ENCODE measurements around the gene ADGRB2. TPM values are rescaled to one million over a fixed set of nuclear protein-coding genes. Genes with fewer than 3 reads are reported as not detected.

The ADGRB2 gene
- polyA plus RNA-seq, 3 donors, result not detected

DNA sequence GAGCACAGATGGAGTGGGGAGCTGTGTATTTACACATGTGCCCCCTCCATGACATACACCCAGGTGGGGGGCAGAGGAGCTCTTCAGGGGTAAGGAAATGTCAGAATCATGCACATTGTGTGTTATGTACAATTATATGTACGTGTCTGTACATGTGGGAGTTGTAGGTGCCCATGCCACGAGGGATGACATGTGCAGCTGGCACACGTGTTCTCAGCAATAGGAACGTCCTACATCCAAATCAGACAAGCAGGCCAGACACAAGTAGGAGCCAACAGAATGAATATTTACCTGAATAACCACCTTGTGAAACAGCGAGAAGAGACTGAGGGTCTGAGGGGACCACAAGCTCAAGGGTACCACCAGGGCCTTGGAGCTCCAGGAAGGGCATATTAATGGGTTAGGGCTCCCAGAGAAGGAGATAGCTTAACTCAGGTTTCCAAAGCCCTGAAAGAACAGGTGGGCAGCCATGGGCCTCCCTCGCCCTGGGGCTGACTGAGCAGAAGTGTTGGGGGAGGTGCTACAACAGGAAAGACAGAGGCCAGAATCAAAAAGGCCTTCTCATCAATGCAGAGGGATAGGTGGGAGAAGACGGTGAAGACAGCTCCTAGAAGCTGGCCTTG lies 63.6 kb downstream of the ADGRB2 start:
- Histone ChIP-seq H2AFZ (ENCODE audit: insufficient read depth, low read depth, low read length, poor library complexity, severe bottlenecking) (no peak overlapping the region), H4K20me1 (ENCODE audit: insufficient read depth, low read length) (no peaks in the 10 kb centered on the region), H3K4me2 (replicated peaks; ENCODE audit: extremely low read depth, low read length, poor library complexity, severe bottlenecking) (no peak overlapping the region), H3K36me3 (replicated peaks in 1 of 2; ENCODE audit: control insufficient read depth in 1 of 2, insufficient read depth in 2 of 2, low read length in 2 of 2) (no peaks in the 10 kb centered on the region), H3K79me2 (ENCODE audit: insufficient read depth, low read length) (no peaks in the 10 kb centered on the region), H3K9me3 (replicated peaks in 1 of 2; ENCODE audit: control insufficient read depth in 1 of 2, insufficient read depth in 1 of 2, low read length in 2 of 2) (no peaks in the 10 kb centered on the region), H3K4me1 (ENCODE audit: control insufficient read depth in 1 of 2, insufficient read depth in 2 of 2, low read length in 2 of 2) (peaks cover 0 to 6% of the 10 kb centered on the region in 2 donors), H3K27ac (ENCODE audit: low read depth in 1 of 2, low read length in 2 of 2) (no peak overlapping the region), H3K4me3 (replicated peaks in 1 of 3; ENCODE audit: low read depth in 2 of 3, low read length in 3 of 3) (no peak overlapping the region), H3K9ac (ENCODE audit: insufficient read depth, low read length, poor library complexity, severe bottlenecking) (no peak overlapping the region), H3K27me3 (ENCODE audit: control insufficient read depth in 2 of 2, insufficient read depth in 2 of 2, low read length in 2 of 2) (peaks cover 9 to 31% of the 10 kb centered on the region in 2 donors)
- no peaks in the 10 kb centered on the region for H3K36me3 Mint-ChIP-seq
- TF ChIP-seq, protein P1, sequence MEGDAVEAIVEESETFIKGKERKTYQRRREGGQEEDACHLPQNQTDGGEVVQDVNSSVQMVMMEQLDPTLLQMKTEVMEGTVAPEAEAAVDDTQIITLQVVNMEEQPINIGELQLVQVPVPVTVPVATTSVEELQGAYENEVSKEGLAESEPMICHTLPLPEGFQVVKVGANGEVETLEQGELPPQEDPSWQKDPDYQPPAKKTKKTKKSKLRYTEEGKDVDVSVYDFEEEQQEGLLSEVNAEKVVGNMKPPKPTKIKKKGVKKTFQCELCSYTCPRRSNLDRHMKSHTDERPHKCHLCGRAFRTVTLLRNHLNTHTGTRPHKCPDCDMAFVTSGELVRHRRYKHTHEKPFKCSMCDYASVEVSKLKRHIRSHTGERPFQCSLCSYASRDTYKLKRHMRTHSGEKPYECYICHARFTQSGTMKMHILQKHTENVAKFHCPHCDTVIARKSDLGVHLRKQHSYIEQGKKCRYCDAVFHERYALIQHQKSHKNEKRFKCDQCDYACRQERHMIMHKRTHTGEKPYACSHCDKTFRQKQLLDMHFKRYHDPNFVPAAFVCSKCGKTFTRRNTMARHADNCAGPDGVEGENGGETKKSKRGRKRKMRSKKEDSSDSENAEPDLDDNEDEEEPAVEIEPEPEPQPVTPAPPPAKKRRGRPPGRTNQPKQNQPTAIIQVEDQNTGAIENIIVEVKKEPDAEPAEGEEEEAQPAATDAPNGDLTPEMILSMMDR (IDR thresholded peaks at IDR 0.05), result no peak
- no peak overlapping the region for H3K27ac Mint-ChIP-seq
- peaks cover 0 to 5% (median 0%) of the 10 kb centered on the region in 7 donors for H3K9me3 Mint-ChIP-seq
- H3K4me3 Mint-ChIP-seq, result no peak overlapping the region
- H3K4me1 Mint-ChIP-seq, result peaks cover 17% of the 10 kb centered on the region
- WGBS (ENCODE audit: insufficient coverage), result 83% methylated on average over 1 of the region's 7 CpGs
- no peak for DNase-seq
- peaks cover 33 to 35% (median 34%) of the 10 kb centered on the region in 3 donors for H3K27me3 Mint-ChIP-seq (ENCODE audit: low read depth in 3 of 3)
- intact Hi-C loops (cut with micrococcal nuclease), result no loop called here

DNA sequence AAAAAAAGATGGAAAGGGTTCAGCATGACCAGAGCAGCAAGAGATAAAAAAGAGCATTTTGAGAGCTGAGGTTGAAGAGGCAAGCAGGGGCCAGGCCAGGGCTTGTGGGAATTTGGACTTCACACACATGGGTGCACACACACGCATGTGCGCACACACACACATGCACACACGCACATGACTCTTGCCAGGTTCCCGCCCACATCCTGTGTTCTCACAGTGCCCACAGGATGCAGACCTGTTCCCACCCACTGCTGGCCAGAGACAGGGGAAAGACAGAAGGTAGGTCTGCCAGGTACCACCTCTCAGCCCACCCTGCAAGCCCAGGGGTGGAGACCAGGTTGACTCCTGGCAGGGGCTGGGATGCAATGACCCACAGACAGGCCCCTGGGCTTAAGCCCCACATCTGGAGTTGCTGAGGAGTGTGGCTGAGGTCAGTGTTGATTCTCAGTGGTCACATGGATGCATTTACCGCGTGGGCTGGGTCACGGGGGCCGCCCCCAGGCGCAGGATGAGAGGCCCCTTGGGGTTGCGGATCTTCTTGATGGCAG lies 64.7 kb downstream of the ADGRB2 start:
- Histone ChIP-seq H3K36me3 (replicated peaks in 1 of 2; ENCODE audit: control insufficient read depth in 1 of 2, insufficient read depth in 2 of 2, low read length in 2 of 2) (no peaks in the 10 kb centered on the region), H3K9me3 (replicated peaks in 1 of 2; ENCODE audit: control insufficient read depth in 1 of 2, insufficient read depth in 1 of 2, low read length in 2 of 2) (no peaks in the 10 kb centered on the region), H3K4me3 (replicated peaks in 1 of 3; ENCODE audit: low read depth in 2 of 3, low read length in 3 of 3) (no peak overlapping the region), H3K27me3 (ENCODE audit: control insufficient read depth in 2 of 2, insufficient read depth in 2 of 2, low read length in 2 of 2) (peaks cover 1 to 19% of the 10 kb centered on the region in 2 donors), H4K20me1 (ENCODE audit: insufficient read depth, low read length) (no peaks in the 10 kb centered on the region), H3K27ac (ENCODE audit: low read depth in 1 of 2, low read length in 2 of 2) (no peak overlapping the region), H3K9ac (ENCODE audit: insufficient read depth, low read length, poor library complexity, severe bottlenecking) (no peak overlapping the region), H3K79me2 (ENCODE audit: insufficient read depth, low read length) (no peaks in the 10 kb centered on the region), H3K4me2 (replicated peaks; ENCODE audit: extremely low read depth, low read length, poor library complexity, severe bottlenecking) (no peak overlapping the region), H2AFZ (ENCODE audit: insufficient read depth, low read depth, low read length, poor library complexity, severe bottlenecking) (no peak overlapping the region), H3K4me1 (ENCODE audit: control insufficient read depth in 1 of 2, insufficient read depth in 2 of 2, low read length in 2 of 2) (no peaks in the 10 kb centered on the region)
- H3K9me3 Mint-ChIP-seq, result peaks cover 0 to 2% (median 0%) of the 10 kb centered on the region in 7 donors
- peaks cover 21 to 24% (median 22%) of the 10 kb centered on the region in 3 donors for H3K27me3 Mint-ChIP-seq (ENCODE audit: low read depth in 3 of 3)
- no peaks in the 10 kb centered on the region for H3K36me3 Mint-ChIP-seq
- intact Hi-C loops (cut with micrococcal nuclease), result no loop called here
- TF ChIP-seq, protein P1 (IDR thresholded peaks at IDR 0.05), result no peak
- DNase-seq, result no peak
- H3K4me3 Mint-ChIP-seq, result no peak overlapping the region
- 76% methylated on average over 9 of the region's 10 CpGs for WGBS (ENCODE audit: insufficient coverage)
- H3K27ac Mint-ChIP-seq, result no peak overlapping the region
- H3K4me1 Mint-ChIP-seq, result peaks cover 5% of the 10 kb centered on the region

All from CD14-positive monocyte (primary cell).